Vagina (tissue), 2 donors: ENCODE measurements around the gene POLN. TPM values are rescaled to one million over a fixed set of nuclear protein-coding genes. Genes with fewer than 3 reads are reported as not detected.

Source experiments
- DNase-seq, 2 donors: peaks; one replicate each; pipeline ENCODE4 v3.0.0-alpha.2; 2017; ENCODE audit errors: extremely low spot score in 2 of 2
- H3K27ac ChIP-seq: fragments of 200-600 bp; sonication (generic); one replicate; pipeline ENCODE4 v1.5.1; 2019
- H3K27me3 ChIP-seq: fragments of 200-600 bp; sonication (generic); one replicate; pipeline ENCODE4 v1.5.1; 2019
- H3K36me3 ChIP-seq, 2 donors: fragments of 200-600 bp; sonication (generic); one replicate each; pipeline ENCODE4 v1.5.1; 2017 to 2019
- H3K4me1 ChIP-seq: fragments of 200-600 bp; sonication (generic); one replicate; pipeline ENCODE4 v1.5.1; 2019
- H3K4me3 ChIP-seq, 2 donors: fragments of 200-600 bp; sonication (generic); 1 replicate in 1 of 2; 2 replicates in 1 of 2; pipeline ENCODE4 v1.5.1; 2016 to 2019
- H3K9me3 ChIP-seq: fragments of 200-600 bp; sonication (generic); one replicate; pipeline ENCODE4 v1.5.1; 2019
- POLR2A ChIP-seq, 2 donors: fragments of 450-650 bp; IDR thresholded peaks; one replicate each; pipeline ENCODE4 v1.6.1; 2017; ENCODE audit warnings: antibody characterized with exemption in 2 of 2, mild to moderate bottlenecking in 2 of 2, moderate library complexity in 2 of 2
- POLR2AphosphoS5 ChIP-seq, 2 donors: sonication (generic); formaldehyde crosslinking; IDR thresholded peaks; one replicate each; pipeline ENCODE4 v1.9.0; 2017; ENCODE audit warnings: antibody characterized with exemption in 2 of 2, mild to moderate bottlenecking in 2 of 2, low read depth in 1 of 2; ENCODE audit not compliant: insufficient read depth in 1 of 2
- intact Hi-C: fragments of 100-400 bp; cut with DNase I; formaldehyde crosslinking; loops from one replicate; pipeline ENCODE4 v1.15.1; 2023
- total RNA-seq: library from RNA; depleted of rRNA; stranded (reverse); fragments of >200 nt; gene quantifications from one replicate; pipeline ENCODE4 v1.2.3, GENCODE V29; 2016
- TF ChIP-seq, protein P1 (sequence below), 3 experiments: fragments of 450-650 bp in 2 of 3; fragments of 200-600 bp in 1 of 3; sonication (generic) in 1 of 3; IDR thresholded peaks; one replicate each; pipeline ENCODE4 v1.5.1; 2017 to 2019; ENCODE audit warnings: antibody characterized with exemption in 3 of 3, mild to moderate bottlenecking in 2 of 3, moderate library complexity in 2 of 3

The POLN gene
- total RNA-seq, 1 donor from 2014 or later = 3.9 TPM

DNA sequence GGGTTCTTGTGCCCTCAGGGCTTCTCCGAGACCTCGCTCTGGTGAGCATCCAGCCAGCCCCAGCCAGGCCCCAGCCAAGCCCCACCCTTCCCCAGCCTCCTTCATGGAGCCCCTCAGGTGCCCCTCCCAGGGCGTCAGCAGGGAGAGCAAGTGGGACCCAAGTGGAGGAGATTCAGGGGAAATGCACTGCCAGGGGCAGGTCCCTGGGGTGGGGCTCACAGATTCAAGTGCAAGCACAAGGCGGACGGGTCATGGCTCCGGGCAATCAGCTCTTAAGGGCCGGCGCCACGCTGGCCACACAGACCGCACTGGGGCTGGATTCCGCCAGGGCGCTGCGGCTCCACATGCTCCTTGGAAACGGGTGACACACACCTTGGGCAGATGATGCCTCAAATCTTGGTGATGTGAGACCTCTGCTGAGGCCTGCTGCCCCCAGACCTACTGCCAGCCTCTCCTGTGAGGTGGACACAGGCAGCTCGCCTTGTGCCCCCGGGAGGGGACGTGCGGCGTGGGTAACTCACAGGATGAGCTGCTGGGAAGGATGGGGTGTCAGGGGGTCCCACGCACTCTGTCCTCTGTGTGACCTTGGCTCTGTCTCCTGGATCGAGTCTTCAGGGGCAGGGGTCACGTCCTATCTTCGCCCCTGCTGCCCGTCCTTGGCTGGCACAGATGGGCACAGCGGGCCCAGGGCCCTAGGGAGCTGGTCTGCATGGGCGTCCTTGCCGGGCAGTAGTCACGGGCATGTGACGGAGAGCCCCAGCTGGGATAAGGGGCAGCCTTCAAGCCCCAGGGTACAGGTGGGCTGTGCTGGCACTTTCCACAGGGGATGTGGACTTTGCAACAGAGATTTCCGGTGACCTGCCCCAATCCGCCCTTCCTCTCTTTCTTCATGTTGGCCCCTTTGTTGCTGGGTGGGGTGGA lies 165.7 kb downstream of the POLN start:
- H3K4me3 ChIP-seq = no peak overlapping the region
- no peaks in the 10 kb centered on the region for H3K4me1 ChIP-seq
- no peak for DNase-seq
- no peak overlapping the region for H3K27ac ChIP-seq
- intact Hi-C loops = no loop called here
- TF ChIP-seq POLR2AphosphoS5 (IDR thresholded peaks at IDR 0.05; ENCODE audit: insufficient read depth in 1 of 2, low read depth in 1 of 2) (no peak), POLR2A (IDR thresholded peaks at IDR 0.05) (no peak)
- TF ChIP-seq, protein P1, sequence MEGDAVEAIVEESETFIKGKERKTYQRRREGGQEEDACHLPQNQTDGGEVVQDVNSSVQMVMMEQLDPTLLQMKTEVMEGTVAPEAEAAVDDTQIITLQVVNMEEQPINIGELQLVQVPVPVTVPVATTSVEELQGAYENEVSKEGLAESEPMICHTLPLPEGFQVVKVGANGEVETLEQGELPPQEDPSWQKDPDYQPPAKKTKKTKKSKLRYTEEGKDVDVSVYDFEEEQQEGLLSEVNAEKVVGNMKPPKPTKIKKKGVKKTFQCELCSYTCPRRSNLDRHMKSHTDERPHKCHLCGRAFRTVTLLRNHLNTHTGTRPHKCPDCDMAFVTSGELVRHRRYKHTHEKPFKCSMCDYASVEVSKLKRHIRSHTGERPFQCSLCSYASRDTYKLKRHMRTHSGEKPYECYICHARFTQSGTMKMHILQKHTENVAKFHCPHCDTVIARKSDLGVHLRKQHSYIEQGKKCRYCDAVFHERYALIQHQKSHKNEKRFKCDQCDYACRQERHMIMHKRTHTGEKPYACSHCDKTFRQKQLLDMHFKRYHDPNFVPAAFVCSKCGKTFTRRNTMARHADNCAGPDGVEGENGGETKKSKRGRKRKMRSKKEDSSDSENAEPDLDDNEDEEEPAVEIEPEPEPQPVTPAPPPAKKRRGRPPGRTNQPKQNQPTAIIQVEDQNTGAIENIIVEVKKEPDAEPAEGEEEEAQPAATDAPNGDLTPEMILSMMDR (IDR thresholded peaks at IDR 0.05) = no peak
- H3K36me3 ChIP-seq = no peaks in the 10 kb centered on the region
- no peaks in the 10 kb centered on the region for H3K27me3 ChIP-seq
- no peaks in the 10 kb centered on the region for H3K9me3 ChIP-seq

DNA sequence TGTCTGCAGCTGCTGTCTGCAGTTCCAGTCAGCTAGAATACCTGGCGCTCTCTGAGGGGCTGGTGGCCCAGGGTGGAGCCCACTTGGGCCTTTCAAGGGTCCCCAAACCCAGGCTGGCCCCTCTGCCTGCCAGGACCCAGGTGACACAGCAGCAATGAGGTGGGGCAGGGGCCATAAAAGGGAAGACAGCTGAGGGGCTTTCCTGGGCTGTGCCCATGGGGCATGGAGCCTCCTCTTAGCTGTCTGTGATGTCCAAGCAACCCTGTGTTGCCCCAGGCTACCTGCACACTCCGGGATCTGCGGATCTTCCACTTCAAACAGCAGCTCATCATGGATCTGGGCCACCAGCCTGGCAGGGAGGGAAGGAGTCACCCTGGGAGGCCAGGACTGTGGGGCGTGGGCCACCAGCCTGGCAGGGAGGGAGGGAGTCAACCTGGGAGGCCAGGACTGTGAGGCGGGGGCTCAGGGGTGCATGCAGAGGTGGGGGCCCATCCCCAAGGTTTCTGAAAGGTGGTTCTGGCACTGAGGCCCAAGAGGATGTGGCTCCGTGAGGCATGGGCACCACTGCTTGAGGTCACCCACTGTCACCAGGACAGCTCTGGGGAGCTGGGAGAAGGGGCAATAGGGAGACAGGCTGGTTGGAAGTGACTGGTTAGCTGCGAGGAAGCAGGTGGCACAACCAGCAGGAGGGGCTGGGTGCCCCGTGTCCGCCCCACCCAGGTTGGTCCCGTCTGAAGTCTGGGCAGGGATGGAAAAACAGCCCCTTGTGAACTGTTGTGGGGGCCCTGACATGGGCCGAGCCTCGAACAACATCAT lies 166.5 kb downstream of the POLN start:
- Histone ChIP-seq H3K4me3 (no peak overlapping the region), H3K27ac (no peak overlapping the region), H3K4me1 (no peaks in the 10 kb centered on the region), H3K27me3 (no peaks in the 10 kb centered on the region), H3K36me3 (no peaks in the 10 kb centered on the region), H3K9me3 (no peaks in the 10 kb centered on the region)
- DNase-seq = no peak
- intact Hi-C loops = no loop called here
- TF ChIP-seq POLR2AphosphoS5 (IDR thresholded peaks at IDR 0.05; ENCODE audit: insufficient read depth in 1 of 2, low read depth in 1 of 2) (no peak), POLR2A (IDR thresholded peaks at IDR 0.05) (no peak)
- TF ChIP-seq, protein P1 (IDR thresholded peaks at IDR 0.05) = no peak

DNA sequence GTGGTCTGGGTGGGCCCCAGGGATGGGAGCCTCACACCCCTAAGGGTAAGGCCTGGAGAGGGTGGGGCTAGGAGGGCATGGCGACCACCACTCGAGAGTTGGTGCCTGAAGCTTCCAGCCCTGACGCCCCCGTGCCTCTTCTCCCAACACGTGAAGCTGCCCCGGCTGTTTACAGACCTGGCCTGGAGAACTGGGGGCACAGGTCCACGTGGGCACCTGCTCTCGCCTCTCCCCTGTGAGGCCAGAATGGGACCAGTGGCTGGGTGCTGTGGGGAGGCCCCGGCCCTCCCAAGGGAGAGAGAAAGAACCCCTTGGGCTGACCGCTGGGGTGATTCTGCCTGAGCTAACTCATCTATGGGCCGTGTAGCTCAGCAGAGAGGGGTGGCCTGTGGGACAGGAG lies 167.3 kb downstream of the POLN start:
- Histone ChIP-seq H3K4me1 (no peaks in the 10 kb centered on the region), H3K27me3 (no peaks in the 10 kb centered on the region), H3K27ac (no peak overlapping the region), H3K4me3 (no peak overlapping the region), H3K36me3 (no peaks in the 10 kb centered on the region), H3K9me3 (no peaks in the 10 kb centered on the region)
- DNase-seq = no peak
- intact Hi-C loops = no loop called here
- TF ChIP-seq, protein P1 (IDR thresholded peaks at IDR 0.05) = no peak

DNA sequence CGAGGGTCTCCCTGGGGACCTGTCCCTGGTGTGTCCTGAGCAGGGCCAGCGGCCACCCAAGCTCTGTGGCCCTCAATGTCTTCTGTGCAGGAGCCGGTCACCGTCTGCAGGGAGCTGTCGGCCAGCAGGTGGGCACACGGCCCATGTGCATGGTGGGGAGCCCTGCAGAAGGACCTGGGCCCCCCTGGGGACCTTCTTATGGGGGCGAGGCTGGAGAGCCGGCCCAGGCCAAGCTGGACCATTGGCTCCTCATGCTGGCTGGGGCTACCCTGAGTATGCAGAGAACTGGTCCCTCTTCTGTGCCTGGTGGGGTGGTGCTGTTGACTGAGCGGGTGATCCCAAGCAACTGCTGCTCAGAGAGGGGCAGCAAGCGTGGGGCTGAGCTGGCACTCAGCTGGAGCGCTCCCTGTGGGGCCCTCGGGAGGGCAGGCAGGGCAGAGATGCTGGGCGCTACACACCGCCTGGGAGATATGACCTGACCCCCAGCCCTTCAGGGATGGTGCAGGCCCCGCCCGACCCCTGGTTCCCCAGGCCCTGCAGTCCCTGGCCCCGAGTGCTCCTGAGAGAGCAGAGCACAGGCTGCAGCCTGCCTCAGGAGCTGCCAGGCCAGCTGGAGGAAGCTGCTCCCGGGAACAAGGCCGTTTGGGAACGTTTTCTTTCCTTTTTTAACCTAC lies 168.0 kb downstream of the POLN start:
- no peaks in the 10 kb centered on the region for H3K36me3 ChIP-seq
- no peaks in the 10 kb centered on the region for H3K9me3 ChIP-seq
- no peak for TF ChIP-seq POLR2AphosphoS5 (IDR thresholded peaks at IDR 0.05; ENCODE audit: insufficient read depth in 1 of 2, low read depth in 1 of 2)
- TF ChIP-seq POLR2A (IDR thresholded peaks at IDR 0.05) = no peak
- TF ChIP-seq, protein P1 (IDR thresholded peaks at IDR 0.05) = no peak
- DNase-seq = no peak
- H3K27ac ChIP-seq = no peak overlapping the region
- H3K4me3 ChIP-seq = no peak overlapping the region
- no peaks in the 10 kb centered on the region for H3K27me3 ChIP-seq
- no peaks in the 10 kb centered on the region for H3K4me1 ChIP-seq
- intact Hi-C loops = no loop called here
